HG03521 (cell line): ENCODE data around the gene THG1L.
"Not testable (repeated sequence)": the region's sequence is repeated elsewhere in the genome, so short reads cannot be mapped to it uniquely, and the experiment has no call there.

ENCODE experiments used
- ATAC-seq: cut with Tn5 transposase; IDR thresholded peaks from one replicate; pipeline ENCODE4 v1.9.1; 2021; ENCODE audit warnings: mild to moderate bottlenecking, moderate library complexity; ENCODE audit not compliant: unreplicated experiment

THG1L gene

GRCh38 chr5:157731272-157732129 lies at the start of gene THG1L:
THG1L (plus strand) TSS chr5:157731420; CDS start chr5:157731441, 21 bp downstream.
- peak; percentile 94 for ATAC-seq

GRCh38 chr5:157682257-157682656 lies 49.0 kb upstream of the THG1L start:
- ATAC-seq, result no peak

GRCh38 chr5:157686276-157687197 lies 44.7 kb upstream of the THG1L start:
- not testable (repeated sequence) for ATAC-seq

GRCh38 chr5:157687198-157687554 lies 44.0 kb upstream of the THG1L start:
- no peak for ATAC-seq

- no peak for ATAC-seq
Measured at GRCh38 chr5:157689942-157690689, 41.1 kb upstream of the THG1L start.

GRCh38 chr5:157690690-157691433 lies 40.4 kb upstream of the THG1L start:
- no peak for ATAC-seq

- ATAC-seq, result not testable (repeated sequence)
Measured at GRCh38 chr5:157693816-157694215, 37.4 kb upstream of the THG1L start.

GRCh38 chr5:157696154-157696553 lies 35.1 kb upstream of the THG1L start:
- not testable (repeated sequence) for ATAC-seq

GRCh38 chr5:157698674-157699073 lies 32.5 kb upstream of the THG1L start:
- not testable (repeated sequence) for ATAC-seq

GRCh38 chr5:157703736-157704135 lies 27.5 kb upstream of the THG1L start:
- ATAC-seq, result no peak

- no peak for ATAC-seq
Measured at GRCh38 chr5:157708866-157709265, 22.4 kb upstream of the THG1L start.

- ATAC-seq, result no peak
Measured at GRCh38 chr5:157709346-157709745, 21.9 kb upstream of the THG1L start.

GRCh38 chr5:157710431-157710830 lies 20.8 kb upstream of the THG1L start:
- ATAC-seq, result no peak

GRCh38 chr5:157710882-157711281 lies 20.3 kb upstream of the THG1L start:
- ATAC-seq, result no peak

- no peak for ATAC-seq
Measured at GRCh38 chr5:157713830-157714595, 17.2 kb upstream of the THG1L start.

- no peak for ATAC-seq
Measured at GRCh38 chr5:157714596-157714864, 16.7 kb upstream of the THG1L start.

- peak; percentile 56 for ATAC-seq
Measured at GRCh38 chr5:157718519-157718918, 12.7 kb upstream of the THG1L start.

- ATAC-seq, result no peak
Measured at GRCh38 chr5:157719245-157719644, 12.0 kb upstream of the THG1L start.

- ATAC-seq, result no peak
Measured at GRCh38 chr5:157721159-157721558, 10.1 kb upstream of the THG1L start.

- not testable (repeated sequence) for ATAC-seq
Measured at GRCh38 chr5:157722895-157723294, 8.3 kb upstream of the THG1L start.
